HEK293T (cell line): ENCODE data around the gene VSTM5.
"Not testable (repeated sequence)": the region's sequence is repeated elsewhere in the genome, so short reads cannot be mapped to it uniquely, and the experiment has no call there.

Experiments used
- CTCF ChIA-PET: fragments of 350-600 bp; formaldehyde crosslinking; extraction: SDS; loops from one replicate; lab custom pipeline; 2021; ENCODE audit warnings: antibody characterized with exemption, inconsistent platforms; lab: Yijun Ruan, JAX
- POLR2A ChIA-PET: fragments of 350-600 bp; formaldehyde crosslinking; extraction: SDS; loops from one replicate; lab custom pipeline; 2020; ENCODE audit warnings: antibody characterized with exemption, inconsistent platforms; lab: Yijun Ruan, JAX
- DNase-seq: peaks from one replicate; pipeline ENCODE4 v3.0.0; 2012; ENCODE audit warnings: mixed read lengths; ENCODE audit errors: extremely low spot score
- ARNT ChIP-seq: fragments of 450-650 bp; IDR thresholded peaks from 2 replicates; pipeline ENCODE4 v1.6.1; 2017; ENCODE audit warnings: mild to moderate bottlenecking
- BHLHE40 ChIP-seq: fragments of 450-650 bp; IDR thresholded peaks from 2 replicates; pipeline ENCODE4 v1.6.1; 2016; ENCODE audit warnings: mild to moderate bottlenecking, moderate library complexity, borderline replicate concordance
- CTBP1 ChIP-seq: fragments of 450-650 bp; IDR thresholded peaks from 2 replicates; pipeline ENCODE4 v1.6.1; 2016; ENCODE audit warnings: borderline replicate concordance
- ELF4 ChIP-seq: fragments of 450-650 bp; IDR thresholded peaks from 2 replicates; pipeline ENCODE4 v1.6.1; 2017; ENCODE audit warnings: antibody characterized with exemption
- FOXA1 ChIP-seq: fragments of 450-650 bp; IDR thresholded peaks from 2 replicates; pipeline ENCODE4 v1.6.1; 2016; ENCODE audit warnings: mild to moderate bottlenecking
- FOXK2 ChIP-seq: fragments of 450-650 bp; IDR thresholded peaks from 2 replicates; pipeline ENCODE4 v1.6.1; 2016; ENCODE audit warnings: mild to moderate bottlenecking
- FOXM1 ChIP-seq: fragments of 450-650 bp; IDR thresholded peaks from 2 replicates; pipeline ENCODE4 v1.6.1; 2017; ENCODE audit warnings: mild to moderate bottlenecking, borderline replicate concordance
- HDGF ChIP-seq: fragments of 450-650 bp; IDR thresholded peaks from 2 replicates; pipeline ENCODE4 v1.6.1; 2017; ENCODE audit warnings: antibody characterized with exemption, borderline replicate concordance
- L3MBTL2 ChIP-seq: fragments of 450-650 bp; conservative IDR thresholded peaks from 2 replicates; pipeline ENCODE4 v1.6.1; 2016; ENCODE audit warnings: mild to moderate bottlenecking
- LEF1 ChIP-seq: fragments of 450-650 bp; IDR thresholded peaks from 2 replicates; pipeline ENCODE4 v1.6.1; 2017; ENCODE audit warnings: mild to moderate bottlenecking, borderline replicate concordance
- NFRKB ChIP-seq: fragments of 450-650 bp; IDR thresholded peaks from 2 replicates; pipeline ENCODE4 v1.6.1; 2016; ENCODE audit warnings: mild to moderate bottlenecking, moderate library complexity
- SP1 ChIP-seq: fragments of 450-650 bp; IDR thresholded peaks from 2 replicates; pipeline ENCODE4 v1.6.1; 2017
- SUZ12 ChIP-seq: fragments of 450-650 bp; IDR thresholded peaks from 2 replicates; pipeline ENCODE4 v1.6.1; 2016; ENCODE audit warnings: mild to moderate bottlenecking
- TARDBP ChIP-seq: fragments of 450-650 bp; IDR thresholded peaks from 2 replicates; pipeline ENCODE4 v1.6.1; 2016
- ZNF384 ChIP-seq: fragments of 450-650 bp; IDR thresholded peaks from 2 replicates; pipeline ENCODE4 v1.6.1; 2016
- TF ChIP-seq, protein P1 (sequence below): fragments of 450-650 bp; IDR thresholded peaks from 2 replicates; pipeline ENCODE4 v1.6.1; 2016

VSTM5 gene

DNA sequence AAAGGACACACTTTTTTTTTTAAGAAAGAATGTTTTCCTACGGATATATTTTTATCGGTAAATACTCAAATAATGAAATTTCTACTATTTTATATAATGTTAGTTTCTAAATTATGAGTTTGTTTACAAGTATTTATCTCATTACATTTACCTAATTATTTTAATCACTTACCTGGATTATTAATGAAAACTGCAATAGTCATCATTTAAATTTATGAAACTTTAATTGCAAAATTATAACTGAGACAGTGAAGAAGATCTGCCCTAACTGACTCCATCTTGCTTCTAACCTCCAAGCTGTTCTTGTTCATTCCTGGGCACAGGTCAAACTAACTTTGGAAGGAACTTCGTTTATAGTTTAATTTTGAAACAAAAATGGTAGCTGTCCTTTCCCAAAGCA, 25.2 kb upstream of the VSTM5 start:
- TF ChIP-seq BHLHE40: no peak
- no peak for TF ChIP-seq LEF1
- TF ChIP-seq, protein P1, sequence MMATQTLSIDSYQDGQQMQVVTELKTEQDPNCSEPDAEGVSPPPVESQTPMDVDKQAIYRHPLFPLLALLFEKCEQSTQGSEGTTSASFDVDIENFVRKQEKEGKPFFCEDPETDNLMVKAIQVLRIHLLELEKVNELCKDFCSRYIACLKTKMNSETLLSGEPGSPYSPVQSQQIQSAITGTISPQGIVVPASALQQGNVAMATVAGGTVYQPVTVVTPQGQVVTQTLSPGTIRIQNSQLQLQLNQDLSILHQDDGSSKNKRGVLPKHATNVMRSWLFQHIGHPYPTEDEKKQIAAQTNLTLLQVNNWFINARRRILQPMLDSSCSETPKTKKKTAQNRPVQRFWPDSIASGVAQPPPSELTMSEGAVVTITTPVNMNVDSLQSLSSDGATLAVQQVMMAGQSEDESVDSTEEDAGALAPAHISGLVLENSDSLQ: no peak
- TF ChIP-seq SP1: no peak
- TF ChIP-seq FOXK2: no peak
- TF ChIP-seq CTBP1: no peak
- no peak for TF ChIP-seq ELF4
- TF ChIP-seq NFRKB: no peak
- no peak for TF ChIP-seq FOXA1
- TF ChIP-seq ARNT: no peak
- TF ChIP-seq SUZ12: no peak
- no peak for TF ChIP-seq L3MBTL2
- TF ChIP-seq TARDBP: no peak
- no peak for DNase-seq
- ChIA-PET POLR2A (interaction anchor here (0.7 kb wide), 1 partner anchor 92 kb away, joined by 3 read pairs; the partner anchor contains the start of gene MED17), CTCF (no interaction called here)

GRCh38 chr11:93871526-93871925, 21.1 kb upstream of the VSTM5 start:
- TF ChIP-seq LEF1 (no peak), BHLHE40 (no peak), ZNF384 (no peak), ARNT (no peak), TARDBP (no peak), SUZ12 (no peak), SP1 (no peak), FOXA1 (no peak), FOXK2 (no peak), CTBP1 (no peak), L3MBTL2 (no peak), ELF4 (no peak), NFRKB (no peak), FOXM1 (no peak), HDGF (no peak)
- TF ChIP-seq, protein P1: no peak
- ChIA-PET CTCF (no interaction called here), POLR2A (no interaction called here)

DNA sequence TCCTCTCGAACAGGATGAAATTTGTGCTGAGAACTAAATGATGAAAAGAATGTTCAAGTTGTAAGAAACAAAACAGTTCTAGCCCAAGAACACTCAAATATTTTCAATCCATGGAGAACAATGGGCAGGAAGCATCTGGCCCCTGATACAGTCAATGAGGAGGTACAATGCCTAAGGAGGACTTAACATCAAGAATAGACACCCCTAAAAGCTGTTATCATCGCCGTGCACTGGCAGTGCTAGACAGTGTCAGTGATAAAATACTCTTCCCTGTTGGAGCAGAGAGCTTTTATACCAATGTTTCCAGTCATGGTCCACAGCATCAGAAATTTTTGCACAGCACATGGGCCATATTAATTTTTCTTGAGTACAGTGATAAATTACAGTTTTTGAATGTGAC, 20.2 kb upstream of the VSTM5 start:
- TF ChIP-seq CTBP1: no peak
- TF ChIP-seq, protein P1: no peak
- no peak for TF ChIP-seq L3MBTL2
- TF ChIP-seq SUZ12: no peak
- no peak for TF ChIP-seq FOXK2
- CTCF ChIA-PET: no interaction called here
- POLR2A ChIA-PET: interaction anchor here (1.3 kb wide), 1 partner anchor 87 kb away, joined by 3 read pairs; the partner anchor contains the start of gene MED17
- DNase-seq: no peak

More at GRCh38 chr11:93871526-93871925, 21.1 kb upstream of the VSTM5 start:
- no peak for DNase-seq

DNA sequence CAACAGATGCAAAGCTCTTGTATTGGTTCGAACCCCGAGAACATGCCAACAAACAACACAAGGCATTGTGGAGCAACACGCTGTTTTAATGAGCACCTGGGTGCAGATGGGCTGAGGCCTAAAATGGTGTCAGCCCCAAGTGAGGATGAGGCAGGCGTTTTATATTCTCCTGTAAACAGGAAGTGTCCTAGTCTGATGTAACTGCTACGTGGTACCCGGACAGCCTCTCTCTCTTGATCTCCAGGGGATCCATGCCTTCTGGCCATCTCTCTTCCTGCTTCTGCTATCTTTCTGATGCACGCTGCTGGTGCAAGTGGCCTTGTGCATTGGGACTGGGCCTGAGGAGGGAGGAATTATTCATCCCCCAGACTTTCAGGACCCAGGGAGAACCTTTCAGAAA, 19.4 kb upstream of the VSTM5 start:
- DNase-seq: no peak
- ChIA-PET CTCF (no interaction called here), POLR2A (interaction anchor here (1.3 kb wide), 1 partner anchor 86 kb away, joined by 3 read pairs; the partner anchor contains the start of gene MED17)
- TF ChIP-seq, protein P1: no peak
- no peak for TF ChIP-seq ARNT
- no peak for TF ChIP-seq TARDBP
- TF ChIP-seq ELF4: no peak
- TF ChIP-seq SP1: no peak
- TF ChIP-seq L3MBTL2: no peak
- TF ChIP-seq BHLHE40: no peak
- no peak for TF ChIP-seq SUZ12
- TF ChIP-seq CTBP1: no peak
- TF ChIP-seq FOXK2: no peak

DNA sequence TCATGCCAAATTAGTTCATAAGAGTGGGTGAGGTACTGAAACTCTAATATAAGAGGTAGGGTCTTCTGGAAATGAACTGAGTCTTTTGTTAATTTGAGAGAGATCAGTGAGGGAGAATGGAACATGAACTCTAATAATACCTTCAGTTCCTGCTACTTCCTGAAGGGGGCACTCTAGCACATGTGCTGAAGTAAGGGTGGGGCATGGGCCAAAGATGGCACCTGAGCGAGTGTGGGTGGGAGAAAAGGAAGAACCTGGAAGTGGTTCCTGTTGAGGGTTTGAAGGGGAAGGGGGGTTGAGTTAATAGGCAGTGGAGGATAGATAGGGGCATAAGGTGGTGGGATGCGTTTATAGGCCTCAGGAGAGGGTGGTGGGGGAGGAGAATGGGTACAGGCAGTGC, 18.0 kb upstream of the VSTM5 start:
- CTCF ChIA-PET, POLR2A ChIA-PET: not testable (repeated sequence)

DNA sequence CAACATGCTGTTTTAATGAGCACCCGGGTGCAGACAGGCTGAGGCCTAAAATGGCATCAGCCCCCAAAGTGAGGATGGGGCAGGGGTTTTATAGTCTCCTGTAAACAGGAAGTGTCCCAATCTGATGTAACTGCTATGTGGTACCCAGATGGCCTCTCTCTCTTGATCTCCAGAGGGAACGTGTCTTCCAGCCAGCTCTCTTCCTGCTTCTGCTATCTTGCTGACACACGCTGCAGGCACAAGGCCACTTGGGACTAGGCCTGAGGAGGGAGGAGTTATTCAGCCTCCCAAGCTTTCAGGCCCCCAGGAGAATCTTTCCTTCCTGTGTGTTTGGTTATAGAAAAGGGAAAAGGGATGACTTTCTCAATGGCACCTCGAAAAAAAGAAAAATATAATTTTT, 11.4 kb upstream of the VSTM5 start:
- no peak for DNase-seq

More for the DNA sequence above, 18.0 kb upstream of the VSTM5 start:
- not testable (repeated sequence) for DNase-seq

More for the DNA sequence above, 11.4 kb upstream of the VSTM5 start:
- CTCF ChIA-PET: no interaction called here
- TF ChIP-seq L3MBTL2 (no peak), TARDBP (no peak), SUZ12 (no peak), NFRKB (no peak), FOXK2 (no peak), FOXA1 (no peak), ZNF384 (no peak), LEF1 (no peak), BHLHE40 (no peak)
- POLR2A ChIA-PET: no interaction called here
